NCI-H146 treated with DMSO at 0.1 percent for 48 hours (cell line): ENCODE data around the gene DMPK.
"Not testable (repeated sequence)": the region's sequence is repeated elsewhere in the genome, so short reads cannot be mapped to it uniquely, and the experiment has no call there.

ENCODE experiments used
- DNase-seq: peaks from one replicate; lab custom pipeline; 2025; ENCODE audit not compliant: unreplicated experiment; lab: John Stamatoyannopoulos, UW

Gene DMPK

DNA sequence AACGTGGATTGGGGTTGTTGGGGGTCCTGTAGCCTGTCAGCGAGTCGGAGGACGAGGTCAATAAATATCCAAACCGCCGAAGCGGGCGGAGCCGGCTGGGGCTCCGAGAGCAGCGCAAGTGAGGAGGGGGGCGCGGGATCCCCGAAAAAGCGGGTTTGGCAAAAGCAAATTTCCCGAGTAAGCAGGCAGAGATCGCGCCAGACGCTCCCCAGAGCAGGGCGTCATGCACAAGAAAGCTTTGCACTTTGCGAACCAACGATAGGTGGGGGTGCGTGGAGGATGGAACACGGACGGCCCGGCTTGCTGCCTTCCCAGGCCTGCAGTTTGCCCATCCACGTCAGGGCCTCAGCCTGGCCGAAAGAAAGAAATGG is 12.5 kb downstream of the DMPK start:
- no peak for DNase-seq

- peak; percentile 88 for DNase-seq
These were observed 13.1 kb downstream of the DMPK start, which contains the start of gene SIX5 for GRCh38 chr19:45768984-45769782. TSS of gene SIX5 (minus strand) at chr19:45769252. CDS start at chr19:45768844, 408 bp downstream.

GRCh38 chr19:45768655-45768983 is 13.7 kb downstream of the DMPK start:
- DNase-seq: no peak

GRCh38 chr19:45767881-45768654 is 14.2 kb downstream of the DMPK start:
- DNase-seq: no peak

- no peak for DNase-seq
These were observed 14.8 kb downstream of the DMPK start for GRCh38 chr19:45767410-45767880.

DNA sequence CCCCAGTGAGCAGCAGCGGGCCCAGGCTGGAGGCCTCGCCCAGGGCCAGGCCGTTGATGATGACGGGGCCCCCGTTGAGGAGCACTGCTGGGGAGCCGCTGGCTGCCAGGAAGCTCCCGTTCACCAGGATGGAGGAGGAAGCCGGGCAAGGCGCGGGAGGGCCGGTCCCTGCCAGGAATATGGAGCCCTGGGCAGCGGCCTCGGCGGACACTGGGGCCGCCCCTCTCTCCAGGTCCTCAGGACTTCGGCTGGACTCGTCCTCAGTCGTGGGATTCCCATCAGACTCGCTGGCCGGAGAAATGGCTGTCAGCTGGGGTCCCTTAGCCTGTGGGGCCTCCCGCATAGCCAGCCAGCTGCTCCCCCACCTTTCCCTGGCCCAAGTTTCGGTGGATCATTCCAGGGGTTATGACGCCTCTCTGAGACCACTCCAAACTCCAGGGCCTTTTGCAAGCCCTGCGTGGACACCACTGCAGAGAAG is 15.4 kb downstream of the DMPK start:
- DNase-seq: no peak

GRCh38 chr19:45766296-45766868 is 15.9 kb downstream of the DMPK start:
- no peak for DNase-seq

- no peak for DNase-seq
These were observed 16.5 kb downstream of the DMPK start for GRCh38 chr19:45765702-45766295.

GRCh38 chr19:45764945-45765701 is 17.2 kb downstream of the DMPK start:
- DNase-seq: no peak

DNA sequence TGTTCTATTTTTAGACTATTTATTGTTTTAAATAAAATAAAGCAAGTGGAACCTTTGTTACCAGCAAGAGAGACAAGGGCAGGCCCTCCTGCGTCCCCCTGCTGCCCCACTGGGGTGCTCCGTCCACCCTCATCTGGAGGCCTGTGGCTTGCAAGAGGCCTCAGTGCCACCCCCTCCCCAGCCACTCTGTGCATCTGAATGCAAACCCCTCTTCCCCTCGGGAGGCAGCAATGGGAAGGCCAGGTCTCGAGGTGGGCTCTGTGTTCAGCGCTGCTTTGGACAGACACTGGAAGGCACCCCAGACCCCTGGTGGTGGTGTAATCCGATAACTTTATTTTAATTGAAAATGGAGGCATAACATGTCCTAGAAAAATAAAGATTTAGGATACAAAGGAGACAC is 17.8 kb downstream of the DMPK start:
- no peak for DNase-seq

DNA sequence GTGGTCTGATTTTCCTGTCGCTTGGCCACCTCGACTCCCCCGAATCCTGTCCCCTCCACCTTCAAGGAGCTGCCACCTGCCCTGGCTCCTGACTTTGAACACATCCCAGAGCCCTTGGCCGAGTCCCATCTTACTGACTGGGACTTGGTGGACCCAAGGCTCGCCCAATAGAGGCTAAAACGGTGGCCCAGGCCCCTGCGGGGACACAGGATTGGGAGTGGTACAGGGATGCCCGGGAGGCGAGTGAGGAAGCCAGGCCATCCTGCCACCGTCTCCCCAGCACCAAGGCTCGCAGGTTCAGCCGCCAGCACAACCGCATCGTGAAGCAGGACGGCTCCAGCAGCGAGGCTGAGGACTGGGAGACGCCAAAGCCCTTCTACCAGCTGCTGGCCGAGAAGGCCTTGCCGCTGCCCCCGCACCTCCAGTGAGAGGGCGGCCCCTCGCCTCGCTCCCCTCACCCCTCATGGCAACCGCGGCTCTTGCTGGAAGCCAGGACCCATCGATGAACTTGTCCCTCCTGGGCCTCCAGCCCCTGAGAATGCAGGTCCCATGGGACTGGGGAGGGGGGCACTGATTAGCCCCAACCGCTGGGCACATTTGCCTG is 18.5 kb downstream of the DMPK start:
- no peak for DNase-seq

- no peak for DNase-seq
These were observed 19.2 kb downstream of the DMPK start for GRCh38 chr19:45762870-45763631.

DNA sequence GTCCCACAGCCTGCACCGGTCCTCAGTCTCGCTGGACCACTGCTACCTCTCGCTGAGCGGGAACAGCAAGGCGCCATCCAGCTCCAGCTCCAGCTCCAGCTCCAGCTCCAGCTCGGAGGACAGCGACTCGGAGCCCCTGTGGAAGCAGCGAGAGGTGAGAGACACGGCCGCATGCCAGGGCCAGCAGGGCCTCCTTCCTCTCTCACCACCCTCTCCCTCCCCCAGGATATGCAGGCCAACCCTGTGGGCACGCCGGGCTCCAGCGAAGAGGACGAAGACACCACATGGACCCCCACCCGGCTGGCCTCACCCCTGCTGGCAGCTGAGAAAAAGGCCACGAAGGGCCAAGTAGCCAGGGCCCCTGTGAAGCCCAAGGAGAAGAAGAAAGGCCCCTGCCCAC is 20.6 kb downstream of the DMPK start:
- DNase-seq: no peak

- no peak for DNase-seq
These were observed 23.4 kb downstream of the DMPK start for GRCh38 chr19:45758921-45759320.

GRCh38 chr19:45757695-45758094 is 24.6 kb downstream of the DMPK start:
- DNase-seq: no peak

GRCh38 chr19:45754323-45754722 is 28.0 kb downstream of the DMPK start:
- no peak for DNase-seq

DNA sequence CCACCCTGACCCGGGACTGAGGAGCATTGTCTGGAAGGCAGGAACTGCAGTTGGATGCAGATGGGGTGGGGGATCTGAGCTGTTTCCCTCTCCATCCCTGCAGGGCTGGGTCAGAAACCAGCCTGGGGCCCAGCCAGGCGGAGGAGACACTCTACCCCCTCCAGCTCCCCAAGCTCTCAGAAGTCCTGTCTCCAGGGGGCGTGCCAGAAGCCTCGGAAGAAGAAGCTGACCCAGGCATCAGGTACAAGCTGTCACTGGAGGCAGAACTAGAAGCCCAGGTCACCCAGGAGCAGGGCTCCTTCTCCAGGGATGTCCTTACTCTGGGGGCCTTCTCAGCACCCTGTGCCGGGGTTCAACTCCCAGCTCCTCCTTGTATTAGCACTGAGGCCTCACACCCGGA is 28.7 kb downstream of the DMPK start:
- no peak for DNase-seq

DNA sequence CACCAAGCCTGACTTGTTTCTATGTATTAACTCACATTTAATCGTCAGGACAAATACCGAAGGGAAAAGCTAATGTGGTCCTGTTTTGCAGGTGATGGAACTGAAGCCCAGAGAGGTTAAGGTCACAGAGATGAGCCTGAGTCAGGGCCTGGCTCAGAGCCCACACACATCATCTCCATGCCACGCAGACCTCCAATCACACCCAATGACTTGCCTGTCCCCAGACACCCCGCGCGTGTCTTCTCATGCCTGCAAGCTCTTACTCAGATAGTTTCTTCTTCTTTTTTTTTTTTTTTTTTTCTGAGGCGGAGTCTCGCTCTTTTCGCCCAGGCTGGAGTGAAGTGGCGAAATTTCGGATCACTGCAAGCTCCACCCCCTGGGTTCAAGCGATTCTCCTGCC is 29.7 kb downstream of the DMPK start:
- DNase-seq: no peak

DNA sequence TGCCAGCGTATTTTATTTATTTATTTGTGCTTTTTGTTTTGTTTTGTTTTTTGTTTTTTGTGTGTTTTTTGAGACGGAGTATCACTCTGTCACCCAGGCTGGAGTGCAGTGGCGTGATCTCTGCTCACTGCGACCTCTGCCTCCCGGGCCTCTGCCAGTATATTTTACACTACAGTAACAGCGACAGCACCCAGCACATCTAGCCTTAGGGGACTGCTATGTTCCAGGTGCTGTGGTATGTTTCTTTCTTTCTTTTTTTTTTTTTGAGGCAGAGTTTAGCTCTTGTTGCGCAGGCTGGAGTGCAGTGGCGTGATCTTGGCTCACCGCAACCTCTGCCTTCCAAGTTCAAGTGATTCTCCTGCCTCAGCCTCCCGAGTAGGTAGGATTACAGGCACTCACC is 30.8 kb downstream of the DMPK start:
- DNase-seq: not testable (repeated sequence)

- DNase-seq: no peak
These were observed 34.8 kb downstream of the DMPK start for GRCh38 chr19:45747513-45747912.
